ENCODE data around the gene PLVAP.

PLVAP gene

GRCh38 chr19:17376935-17377600, at the start of gene PLVAP:
Gene PLVAP (minus strand): TSS chr19:17377342. CDS start chr19:17377288, 54 bp downstream.
- peak; percentile 63 for DNase-seq (ENCODE audit: low spot score)

- no peak for DNase-seq (ENCODE audit: low spot score)
Observed at GRCh38 chr19:17424743-17425365, 47.7 kb upstream of the PLVAP start.

GRCh38 chr19:17423429-17424208, 46.5 kb upstream of the PLVAP start:
- DNase-seq (ENCODE audit: low spot score) = no peak

- no peak for DNase-seq (ENCODE audit: low spot score)
Observed at GRCh38 chr19:17421942-17422341, 44.8 kb upstream of the PLVAP start.

- DNase-seq (ENCODE audit: low spot score) = peak; percentile 28
Observed at GRCh38 chr19:17420475-17420924, 43.4 kb upstream of the PLVAP start.

GRCh38 chr19:17419621-17420474, 42.7 kb upstream of the PLVAP start, which contains the start of gene MVB12A:
Gene MVB12A (plus strand): TSS chr19:17420047. CDS start chr19:17420136, 89 bp downstream.
- DNase-seq (ENCODE audit: low spot score) = peak; percentile 96

- no peak for DNase-seq (ENCODE audit: low spot score)
Observed at GRCh38 chr19:17419154-17419620, 42.0 kb upstream of the PLVAP start.

GRCh38 chr19:17418710-17419109, 41.6 kb upstream of the PLVAP start:
- no peak for DNase-seq (ENCODE audit: low spot score)

- no peak for DNase-seq (ENCODE audit: low spot score)
Observed at GRCh38 chr19:17415121-17415520, 38.0 kb upstream of the PLVAP start.

GRCh38 chr19:17414097-17414496, 37.0 kb upstream of the PLVAP start:
- DNase-seq (ENCODE audit: low spot score) = no peak

- no peak for DNase-seq (ENCODE audit: low spot score)
Observed at GRCh38 chr19:17411801-17412200, 34.7 kb upstream of the PLVAP start.

GRCh38 chr19:17409990-17410389, 32.8 kb upstream of the PLVAP start:
- no peak for DNase-seq (ENCODE audit: low spot score)

- no peak for DNase-seq (ENCODE audit: low spot score)
Observed at GRCh38 chr19:17406887-17407196, 29.7 kb upstream of the PLVAP start.

- peak; percentile 14 for DNase-seq (ENCODE audit: low spot score)
Observed at GRCh38 chr19:17406046-17406886, 29.1 kb upstream of the PLVAP start.

- peak; percentile 73 for DNase-seq (ENCODE audit: low spot score)
Observed at GRCh38 chr19:17405250-17406045, 28.3 kb upstream of the PLVAP start, which contains the start of gene BST2. Gene BST2 (minus strand): TSS chr19:17405630. CDS start chr19:17405575, 55 bp downstream.

- DNase-seq (ENCODE audit: low spot score) = no peak
Observed at GRCh38 chr19:17404621-17405249, 27.6 kb upstream of the PLVAP start.

- DNase-seq (ENCODE audit: low spot score) = no peak
Observed at GRCh38 chr19:17404015-17404414, 26.9 kb upstream of the PLVAP start.

- DNase-seq (ENCODE audit: low spot score) = peak; percentile 34
Observed at GRCh38 chr19:17402982-17403855, 26.1 kb upstream of the PLVAP start.

- no peak for DNase-seq (ENCODE audit: low spot score)
Observed at GRCh38 chr19:17401628-17402027, 24.5 kb upstream of the PLVAP start.
